AG09319 (cell line): ENCODE data around the gene PXDC1.

Experiments
- DNase-seq: peaks from one replicate; pipeline ENCODE4 v3.0.0-alpha.2; 2010; ENCODE audit warnings: low read depth; ENCODE audit errors: extremely low read depth
- TF ChIP-seq, protein P1 (sequence below): IDR thresholded peaks from 2 replicates; pipeline ENCODE4 v1.5.1; 2011; ENCODE audit warnings: low read depth, mild to moderate bottlenecking, inconsistent platforms, low read length, moderate library complexity

The PXDC1 gene

DNA sequence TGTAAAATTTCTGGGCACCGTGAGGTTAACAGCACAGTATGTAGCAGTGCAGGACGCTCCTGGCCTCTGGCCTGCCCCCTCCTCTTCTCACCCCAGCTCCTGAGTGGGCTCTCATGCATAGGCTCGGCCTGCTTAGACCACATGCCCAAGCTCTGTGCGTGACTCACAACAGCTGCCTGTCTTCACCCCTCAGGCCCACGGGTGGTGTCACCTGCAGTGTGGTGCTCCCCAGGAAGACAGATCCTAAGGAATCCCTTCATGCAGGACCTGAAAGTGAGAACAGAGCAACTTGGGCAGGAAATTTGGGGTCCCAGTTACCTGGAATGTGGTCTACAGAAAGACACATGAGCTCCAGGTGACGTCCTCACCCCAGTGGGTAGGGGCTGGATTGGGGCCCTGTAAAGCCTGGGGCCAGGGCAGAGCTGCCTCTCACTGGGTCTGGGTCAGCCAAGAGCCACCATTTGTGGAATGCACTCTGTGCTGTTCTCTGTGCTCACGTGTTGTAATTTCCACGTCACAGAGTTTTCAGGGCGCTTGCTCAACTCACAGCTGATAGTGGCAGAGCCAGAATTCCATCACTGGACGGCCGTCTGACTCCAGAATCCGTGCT, 37.0 kb upstream of the PXDC1 start:
- no peak for DNase-seq

DNA sequence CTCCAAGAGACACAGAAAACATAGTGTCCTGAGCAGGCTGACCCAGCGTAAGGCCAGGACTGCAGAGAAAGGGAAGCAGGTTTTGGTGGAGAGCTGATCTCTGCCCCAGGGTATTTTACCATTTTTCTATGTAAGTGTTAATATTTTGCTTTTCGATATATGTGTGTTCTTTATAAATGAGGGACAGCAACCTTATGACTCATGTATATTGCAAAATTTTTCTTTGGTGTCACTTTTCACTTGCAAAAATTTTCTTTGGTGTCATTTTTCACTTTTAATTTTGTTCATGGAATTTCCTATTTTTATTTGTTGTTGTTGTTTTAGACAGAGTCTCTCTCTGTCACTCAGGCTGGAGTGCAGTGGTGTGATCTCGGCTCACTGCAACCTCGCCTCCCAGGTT, 34.6 kb upstream of the PXDC1 start:
- TF ChIP-seq, protein P1, sequence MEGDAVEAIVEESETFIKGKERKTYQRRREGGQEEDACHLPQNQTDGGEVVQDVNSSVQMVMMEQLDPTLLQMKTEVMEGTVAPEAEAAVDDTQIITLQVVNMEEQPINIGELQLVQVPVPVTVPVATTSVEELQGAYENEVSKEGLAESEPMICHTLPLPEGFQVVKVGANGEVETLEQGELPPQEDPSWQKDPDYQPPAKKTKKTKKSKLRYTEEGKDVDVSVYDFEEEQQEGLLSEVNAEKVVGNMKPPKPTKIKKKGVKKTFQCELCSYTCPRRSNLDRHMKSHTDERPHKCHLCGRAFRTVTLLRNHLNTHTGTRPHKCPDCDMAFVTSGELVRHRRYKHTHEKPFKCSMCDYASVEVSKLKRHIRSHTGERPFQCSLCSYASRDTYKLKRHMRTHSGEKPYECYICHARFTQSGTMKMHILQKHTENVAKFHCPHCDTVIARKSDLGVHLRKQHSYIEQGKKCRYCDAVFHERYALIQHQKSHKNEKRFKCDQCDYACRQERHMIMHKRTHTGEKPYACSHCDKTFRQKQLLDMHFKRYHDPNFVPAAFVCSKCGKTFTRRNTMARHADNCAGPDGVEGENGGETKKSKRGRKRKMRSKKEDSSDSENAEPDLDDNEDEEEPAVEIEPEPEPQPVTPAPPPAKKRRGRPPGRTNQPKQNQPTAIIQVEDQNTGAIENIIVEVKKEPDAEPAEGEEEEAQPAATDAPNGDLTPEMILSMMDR, result no peak
- DNase-seq, result no peak

More for the DNA sequence above, 37.0 kb upstream of the PXDC1 start:
- TF ChIP-seq, protein P1, result no peak

DNA sequence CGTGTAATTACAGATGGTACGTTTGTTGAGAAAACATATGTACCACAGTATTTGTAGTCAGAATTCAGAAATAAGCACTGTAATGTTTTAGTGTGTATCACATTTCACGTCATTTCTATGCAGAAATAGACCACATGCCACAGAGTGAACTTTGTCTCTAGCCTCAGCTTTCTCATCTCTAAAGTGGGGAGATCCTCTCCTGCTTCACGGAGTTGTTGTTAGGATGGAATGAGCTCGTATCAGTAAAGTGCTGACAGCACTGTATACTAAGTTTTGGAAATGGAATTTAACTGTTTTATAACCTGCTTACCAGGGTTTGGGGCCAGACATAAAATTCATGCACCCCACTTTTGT, 34.2 kb upstream of the PXDC1 start:
- no peak for DNase-seq
- TF ChIP-seq, protein P1, result no peak

DNA sequence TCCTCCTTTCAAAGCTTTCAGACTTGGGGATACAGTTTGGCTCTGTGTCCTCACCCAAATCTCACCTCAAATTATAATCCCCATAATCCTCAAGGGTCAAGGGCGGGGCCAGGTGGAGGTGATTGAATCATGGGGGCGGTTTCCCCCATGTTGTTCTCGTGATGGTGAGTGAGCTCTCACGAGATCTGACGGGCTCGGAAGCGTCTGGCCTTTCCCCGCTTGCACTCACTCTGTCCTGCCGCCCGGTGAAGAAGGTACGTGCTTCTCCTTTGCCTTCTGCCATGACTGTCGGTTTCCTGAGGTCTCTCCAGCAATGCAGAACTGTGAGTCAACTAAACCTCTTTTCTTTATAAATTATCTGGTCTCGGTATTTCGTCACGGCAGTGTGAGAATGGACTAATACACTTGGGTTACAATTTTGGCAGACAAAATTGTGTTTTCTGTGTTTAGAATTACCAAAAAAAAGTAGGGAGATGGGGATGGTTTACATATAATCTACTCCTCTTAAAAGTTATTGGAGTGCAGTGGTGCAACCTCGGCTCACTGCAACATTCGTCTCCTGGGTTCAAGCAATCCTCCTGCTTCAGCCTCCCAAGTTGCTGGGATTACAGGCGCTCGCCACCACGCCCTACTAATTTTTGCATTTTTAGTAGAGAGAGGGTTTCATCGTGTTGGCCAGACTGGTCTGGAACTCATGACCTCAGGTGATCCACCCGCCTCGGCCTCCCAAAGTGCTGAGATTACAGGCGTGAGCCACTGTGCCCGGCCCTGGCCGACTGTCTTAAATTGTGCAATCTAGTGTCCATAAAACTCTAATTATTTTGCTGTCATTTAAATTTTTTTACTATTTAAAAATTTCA, 33.6 kb upstream of the PXDC1 start:
- no peak for DNase-seq
- TF ChIP-seq, protein P1, result no peak

DNA sequence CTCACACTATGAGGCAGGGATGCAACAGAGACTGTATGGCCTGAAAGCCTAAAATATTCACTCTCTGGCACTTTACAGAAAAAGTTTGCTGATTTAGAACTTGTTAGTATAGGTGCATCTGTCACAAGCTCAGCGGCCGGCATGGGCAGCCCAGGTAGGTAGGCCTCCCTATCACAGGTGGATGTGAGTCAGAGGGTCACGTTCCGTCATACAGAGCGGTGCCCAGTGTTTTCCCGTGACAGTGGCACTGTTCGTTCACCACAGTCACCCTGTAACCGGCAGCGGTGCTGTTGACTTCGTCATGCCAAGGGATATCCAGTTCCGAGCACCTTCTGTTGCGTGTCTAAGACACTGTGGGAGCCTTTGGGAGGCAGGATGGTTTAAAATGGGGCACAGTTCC, 32.9 kb upstream of the PXDC1 start:
- DNase-seq, result no peak
- TF ChIP-seq, protein P1, result no peak

DNA sequence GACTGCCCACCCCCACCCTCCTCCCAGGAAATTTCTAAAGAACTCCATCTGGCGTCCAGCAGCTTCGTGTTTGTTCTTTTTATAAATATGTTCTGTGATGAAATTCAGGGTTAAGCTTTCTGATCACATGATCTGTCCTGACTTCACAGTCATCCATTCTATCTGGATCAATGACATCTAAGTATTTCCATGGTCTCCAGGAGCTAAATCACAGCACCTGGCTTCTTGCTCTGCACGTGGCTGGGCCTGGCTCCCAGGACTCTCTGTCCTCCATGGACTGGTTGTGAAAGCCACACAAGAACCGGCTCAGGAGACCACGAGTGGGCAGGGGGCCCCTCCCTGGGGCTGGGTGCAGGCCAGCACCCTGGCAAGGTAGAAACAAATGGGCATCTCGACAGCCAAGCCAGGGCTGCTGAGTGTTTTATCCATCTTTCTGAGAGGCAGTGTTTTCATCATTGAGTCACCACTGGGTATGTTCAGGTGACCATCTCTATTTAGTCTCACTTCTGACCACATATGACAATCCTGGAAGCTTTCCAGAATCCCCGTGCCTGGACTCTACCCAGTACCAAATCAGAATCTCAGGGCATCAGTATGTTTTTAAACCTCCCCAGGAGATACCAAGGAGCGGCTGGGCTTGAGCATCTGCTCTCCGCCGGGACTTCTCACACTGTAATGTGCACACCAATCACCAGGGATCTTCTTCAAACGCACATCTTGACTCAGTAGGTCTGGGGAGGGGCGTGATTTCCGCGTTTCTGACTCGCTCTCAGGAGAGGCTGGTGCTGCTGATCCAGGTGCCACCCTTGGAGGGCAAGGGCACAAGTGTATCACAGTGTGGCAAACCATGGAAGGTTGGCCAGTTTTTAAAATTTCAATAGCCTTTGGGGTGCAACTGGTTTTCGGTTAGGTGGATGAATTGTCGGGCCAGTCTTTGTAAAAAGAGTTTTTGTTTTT, 31.6 kb upstream of the PXDC1 start:
- DNase-seq, result no peak
- TF ChIP-seq, protein P1, result no peak
